IMR-90 (cell line): ENCODE results near the gene NPEPL1. TPM values are rescaled to one million over a fixed set of nuclear protein-coding genes. Genes with fewer than 3 reads are reported as not detected.

Source experiments
- ATAC-seq: fragments of 200-7000 bp; cut with Tn5 transposase; 2 replicates; pipeline ENCODE4 v1.9.1; 2020; ENCODE audit warnings: low read depth, mild to moderate bottlenecking, moderate library complexity
- BruUV-seq: library from RNA; stranded (reverse); fragments of 400-500 nt; replicated peaks from 2 replicates; lab custom pipeline; 2021; lab: Mats Ljungman, UMichigan
- CTCF ChIA-PET: fragments of 300-600 bp; formaldehyde crosslinking; extraction: SDS; loops from one replicate; lab custom pipeline; 2021; ENCODE audit warnings: antibody characterized with exemption; lab: Yijun Ruan, JAX
- POLR2A ChIA-PET: fragments of 300-600 bp; sonication (Branson Sonifier 250); formaldehyde crosslinking; loops from one replicate; lab custom pipeline; 2022; ENCODE audit warnings: antibody characterized with exemption; ENCODE audit not compliant: unreplicated experiment; lab: Charles Lee
- DNase-seq: peaks from one replicate; pipeline ENCODE4 v3.0.0; 2013
- H2AFZ ChIP-seq: replicated peaks from 2 replicates; pipeline ENCODE3; 2013; ENCODE audit warnings: low read length, mild to moderate bottlenecking; ENCODE audit not compliant: poor library complexity
- H2AK5ac ChIP-seq: 2 replicates; pipeline ENCODE4 v1.6.1; 2013; ENCODE audit warnings: low read depth, low read length, inconsistent platforms
- H2AK9ac ChIP-seq: replicated peaks from 2 replicates; pipeline ENCODE3; 2013; ENCODE audit warnings: mild to moderate bottlenecking, low read depth, low read length, moderate library complexity; ENCODE audit not compliant: poor library complexity
- H2BK120ac ChIP-seq: 2 replicates; pipeline ENCODE4 v1.6.1; 2013; ENCODE audit warnings: low read depth, low read length, inconsistent platforms
- H2BK15ac ChIP-seq: 3 replicates; pipeline ENCODE4 v1.6.1; 2013; ENCODE audit warnings: low read depth, low read length, inconsistent platforms
- H2BK20ac ChIP-seq: 2 replicates; pipeline ENCODE4 v1.6.1; 2013; ENCODE audit warnings: low read depth, mild to moderate bottlenecking, inconsistent platforms, low read length, moderate library complexity
- H2BK5ac ChIP-seq: 2 replicates; pipeline ENCODE4 v1.6.1; 2013; ENCODE audit warnings: mild to moderate bottlenecking, low read depth, low read length, inconsistent platforms; ENCODE audit not compliant: poor library complexity, severe bottlenecking
- H3K14ac ChIP-seq: replicated peaks from 2 replicates; pipeline ENCODE4 v1.6.1; 2013; ENCODE audit warnings: low read depth, low read length, inconsistent platforms
- H3K18ac ChIP-seq: 2 replicates; pipeline ENCODE4 v1.6.1; 2013; ENCODE audit warnings: low read depth, low read length, control low read depth
- H3K23ac ChIP-seq: 2 replicates; pipeline ENCODE4 v1.6.1; 2013; ENCODE audit warnings: low read depth, low read length, inconsistent platforms
- H3K27ac ChIP-seq: 2 replicates; pipeline ENCODE4 v1.5.1; 2013; ENCODE audit warnings: mild to moderate bottlenecking, control low read depth, low read length; ENCODE audit not compliant: insufficient read depth
- H3K27me3 ChIP-seq: 2 replicates; pipeline ENCODE4 v1.6.1; 2013; ENCODE audit warnings: low read length; ENCODE audit not compliant: control insufficient read depth, insufficient read depth
- H3K36me3 ChIP-seq: 2 replicates; pipeline ENCODE4 v1.6.1; 2013; ENCODE audit warnings: low read length, mixed read lengths; ENCODE audit not compliant: control insufficient read depth, insufficient read depth
- H3K4ac ChIP-seq: 2 replicates; pipeline ENCODE4 v1.6.1; 2013; ENCODE audit warnings: low read depth, low read length, inconsistent platforms
- H3K4me1 ChIP-seq: 2 replicates; pipeline ENCODE4 v1.6.1; 2013; ENCODE audit warnings: low read length, mixed read lengths; ENCODE audit not compliant: control insufficient read depth, insufficient read depth
- H3K4me2 ChIP-seq: 2 replicates; pipeline ENCODE4 v1.6.1; 2013; ENCODE audit warnings: low read depth, mild to moderate bottlenecking, control low read depth, low read length, moderate library complexity
- H3K4me3 ChIP-seq: 2 replicates; pipeline ENCODE4 v1.5.1; 2013; ENCODE audit warnings: low read depth, mild to moderate bottlenecking, control low read depth, low read length, moderate library complexity; ENCODE audit not compliant: insufficient read depth
- H3K56ac ChIP-seq: 2 replicates; pipeline ENCODE4 v1.6.1; 2013; ENCODE audit warnings: low read length, inconsistent platforms; ENCODE audit not compliant: insufficient read depth; ENCODE audit errors: extremely low read depth
- H3K79me1 ChIP-seq, 2 experiments: 2 replicates each; pipeline ENCODE4 v1.6.1; 2013; ENCODE audit warnings: low read length in 2 of 2, inconsistent platforms in 1 of 2, low read depth in 1 of 2
- H3K9ac ChIP-seq: 2 replicates; pipeline ENCODE4 v1.6.1; 2013; ENCODE audit warnings: low read depth, low read length, control low read depth
- H3K9me1 ChIP-seq: 2 replicates; pipeline ENCODE4 v1.6.1; 2013; ENCODE audit warnings: low read length, inconsistent platforms; ENCODE audit not compliant: insufficient read depth
- H3K9me3 ChIP-seq: 2 replicates; pipeline ENCODE4 v1.6.1; 2013; ENCODE audit warnings: low read length; ENCODE audit not compliant: control insufficient read depth, insufficient read depth
- H4K20me1 ChIP-seq: 2 replicates; pipeline ENCODE4 v1.6.1; 2013; ENCODE audit warnings: low read length, inconsistent platforms; ENCODE audit not compliant: insufficient read depth
- H4K5ac ChIP-seq: 2 replicates; pipeline ENCODE4 v1.6.1; 2013; ENCODE audit warnings: mild to moderate bottlenecking, low read depth, low read length, control low read depth
- H4K8ac ChIP-seq, 2 experiments: 2 replicates each; pipeline ENCODE4 v1.6.1; 2013; ENCODE audit warnings: low read depth in 2 of 2, low read length in 2 of 2, control low read depth in 1 of 2, inconsistent platforms in 1 of 2
- H4K91ac ChIP-seq: 2 replicates; pipeline ENCODE4 v1.6.1; 2013; ENCODE audit warnings: low read depth, low read length, inconsistent platforms; ENCODE audit not compliant: insufficient read depth
- BHLHE40 ChIP-seq: fragments of 150-350 bp; IDR thresholded peaks from 2 replicates; pipeline ENCODE4 v1.6.1; 2016; ENCODE audit warnings: mild to moderate bottlenecking, low read depth, low read length
- CEBPB ChIP-seq: IDR thresholded peaks from 2 replicates; pipeline ENCODE4 v1.6.1; 2012; ENCODE audit warnings: low read depth, low read length, improper control_type of control experiment
- CHD1 ChIP-seq: IDR thresholded peaks from 2 replicates; pipeline ENCODE4 v1.6.1; 2012; ENCODE audit warnings: low read depth, low read length, improper control_type of control experiment
- CTCF ChIP-seq: conservative IDR thresholded peaks from 2 replicates; pipeline ENCODE4 v1.5.1; 2012; ENCODE audit warnings: mild to moderate bottlenecking, low read depth, low read length, improper control_type of control experiment
- ELK1 ChIP-seq: fragments of 150-350 bp; IDR thresholded peaks from 2 replicates; pipeline ENCODE4 v1.6.1; 2016; ENCODE audit warnings: low read depth, mild to moderate bottlenecking, low read length, moderate library complexity, borderline replicate concordance
- FOS ChIP-seq: fragments of 150-350 bp; IDR thresholded peaks from 2 replicates; pipeline ENCODE4 v1.6.1; 2016; ENCODE audit warnings: low read depth, low read length
- MAFK ChIP-seq: IDR thresholded peaks from 2 replicates; pipeline ENCODE4 v1.6.1; 2012; ENCODE audit warnings: low read depth, low read length, improper control_type of control experiment
- MAZ ChIP-seq: IDR thresholded peaks from 2 replicates; pipeline ENCODE4 v1.6.1; 2012; ENCODE audit warnings: low read depth, mild to moderate bottlenecking, low read length, improper control_type of control experiment, moderate library complexity, borderline replicate concordance
- MXI1 ChIP-seq: IDR thresholded peaks from 2 replicates; pipeline ENCODE4 v1.6.1; 2012; ENCODE audit warnings: low read depth, mild to moderate bottlenecking, low read length, moderate library complexity, borderline replicate concordance
- NFE2L2 ChIP-seq: fragments of 150-350 bp; IDR thresholded peaks from 2 replicates; pipeline ENCODE4 v1.6.1; 2016; ENCODE audit warnings: low read depth, mild to moderate bottlenecking, low read length
- POLR2A ChIP-seq: IDR thresholded peaks from 2 replicates; pipeline ENCODE4 v1.6.1; 2012; ENCODE audit warnings: mild to moderate bottlenecking, low read depth, low read length
- RAD21 ChIP-seq: IDR thresholded peaks from 2 replicates; pipeline ENCODE4 v1.6.1; 2012; ENCODE audit warnings: low read length, improper control_type of control experiment
- RCOR1 ChIP-seq: IDR thresholded peaks from 2 replicates; pipeline ENCODE4 v1.6.1; 2012; ENCODE audit warnings: mild to moderate bottlenecking, low read length, improper control_type of control experiment; ENCODE audit not compliant: insufficient replicate concordance
- RFX5 ChIP-seq: IDR thresholded peaks from 2 replicates; pipeline ENCODE4 v1.8.0; 2012; ENCODE audit warnings: low read depth, mild to moderate bottlenecking, low read length, moderate library complexity
- SMC3 ChIP-seq: fragments of 150-350 bp; IDR thresholded peaks from 2 replicates; pipeline ENCODE4 v1.6.1; 2016; ENCODE audit warnings: low read depth, mild to moderate bottlenecking, antibody characterized with exemption, low read length, moderate library complexity
- USF2 ChIP-seq: fragments of 150-350 bp; IDR thresholded peaks from 2 replicates; pipeline ENCODE4 v1.6.1; 2017; ENCODE audit warnings: mild to moderate bottlenecking, antibody characterized with exemption, low read length, low read depth
- WGBS, 2 experiments: methylation state at CpG; one replicate each; pipeline versions ENCODE4 v1.1.5 to v1.1.7; 2013; ENCODE audit warnings: missing lambda C conversion rate in 2 of 2; ENCODE audit not compliant: insufficient read length in 1 of 2; ENCODE audit errors: extremely low coverage in 2 of 2; 5-methylcytosine and 5-hydroxymethylcytosine counted together
- dilution Hi-C: fragments of 300-500 bp; cut with HindIII; formaldehyde crosslinking; loops from one replicate; pipeline ENCODE4 v1.14.3; 2018; ENCODE audit warnings: low sequenced_read_pairs; ENCODE audit not compliant: unreplicated experiment
- in situ Hi-C: fragments of 300-500 bp; cut with MboI; formaldehyde crosslinking; loops from 3 replicates; pipeline ENCODE4 v1.14.3; 2019; ENCODE audit warnings: low sequenced_read_pairs, inconsistent platforms, mixed read lengths
- intact Hi-C: fragments of 100-400 bp; cut with micrococcal nuclease; formaldehyde crosslinking; loops from 2 replicates; pipeline ENCODE4 v1.10.0; 2022
- polyA plus RNA-seq, 3 experiments: library from polyadenylated mRNA; depleted of rRNA; stranded (reverse); fragments of >200 nt; gene quantifications; 2 replicates each; pipeline ENCODE4 v1.2.3, GENCODE V29; 2012; ENCODE audit warnings: low replicate concordance in 1 of 3
- total RNA-seq: library from RNA; depleted of rRNA; stranded (reverse); fragments of >200 nt; gene quantifications from 2 replicates; pipeline ENCODE4 v1.2.3, GENCODE V29; 2012

Gene NPEPL1
- total and polyA plus RNA-seq, 2 of the 4 experiments (the other 2 are of a cell fraction), result 6.3 to 10.4 TPM

GRCh38 chr20:58660855-58661597 is 31.6 kb upstream of the NPEPL1 start:
- H2AFZ ChIP-seq, result no peak overlapping the region
- TF ChIP-seq SMC3 (no peak), USF2 (no peak), BHLHE40 (no peak), POLR2A (no peak), NFE2L2 (no peak), CEBPB (no peak), MXI1 (no peak), MAZ (no peak), CHD1 (no peak), ELK1 (no peak), MAFK (no peak), RFX5 (no peak), RAD21 (no peak), CTCF (no peak), RCOR1 (no peak), FOS (no peak)
- H2AK9ac ChIP-seq, result no peak overlapping the region
- ATAC-seq (no peak), DNase-seq (no peak)
- no peak overlapping the region for H3K18ac ChIP-seq
- H3K4me2 ChIP-seq, result no peak overlapping the region
- WGBS, 2 experiments, result 89% methylated on average over 6 of the region's 14 CpGs; no CpG with 5 or more reads in 1 of the 2 experiments
- no TSS peak for BruUV-seq
- H3K36me3 ChIP-seq, result peaks cover 17% of the 10 kb centered on the region
- H2BK15ac ChIP-seq, result no peak overlapping the region
- no peak overlapping the region for H3K4ac ChIP-seq
- no peak overlapping the region for H2BK20ac ChIP-seq
- peaks cover 45% of the 10 kb centered on the region for H4K20me1 ChIP-seq
- H3K23ac ChIP-seq, result no peak overlapping the region
- H3K9ac ChIP-seq, result no peak overlapping the region
- peaks cover 31 to 59% of the 10 kb centered on the region in 2 experiments for H3K79me1 ChIP-seq
- H2BK5ac ChIP-seq, result no peak overlapping the region
- H4K8ac ChIP-seq, result no peak overlapping the region
- ChIA-PET POLR2A (no interaction called here), CTCF (no interaction called here)
- no peak overlapping the region for H4K5ac ChIP-seq
- dilution Hi-C loops, result loop anchor here (25.0 kb wide), 1 partner anchor 424 kb away; the partner anchor contains the start of gene ANKRD60
- no peaks in the 10 kb centered on the region for H3K9me3 ChIP-seq
- no peaks in the 10 kb centered on the region for H3K27me3 ChIP-seq
- H3K14ac ChIP-seq, result no peak overlapping the region
- peaks cover 2% of the 10 kb centered on the region for H3K4me1 ChIP-seq
- H3K56ac ChIP-seq, result no peak overlapping the region
- no peak overlapping the region for H2BK120ac ChIP-seq
- no peak overlapping the region for H3K4me3 ChIP-seq
- peaks cover 13% of the 10 kb centered on the region for H3K9me1 ChIP-seq
- intact Hi-C loops, result no loop called here
- no peak overlapping the region for H3K27ac ChIP-seq
- H2AK5ac ChIP-seq, result no peak overlapping the region
- in situ Hi-C loops, result no loop called here
- no peak overlapping the region for H4K91ac ChIP-seq
